CD14-positive monocyte (primary cell): ENCODE results near the gene FIS1. TPM values are rescaled to one million over a fixed set of nuclear protein-coding genes. Genes with fewer than 3 reads are reported as not detected.

Experiments used
- DNase-seq, 3 donors: peaks; one replicate each; pipeline ENCODE4 v3.0.0-alpha.2; 2011 to 2022
- H2AFZ ChIP-seq: 2 replicates; pipeline ENCODE4 v1.6.0; 2012; ENCODE audit warnings: mild to moderate bottlenecking, low read depth, low read length, inconsistent platforms; ENCODE audit not compliant: insufficient read depth, poor library complexity, severe bottlenecking
- H3K27ac ChIP-seq, 2 donors: 1 replicate in 1 of 2; 2 replicates in 1 of 2; pipeline ENCODE4 v1.5.1; 2012 to 2013; ENCODE audit warnings: low read length in 2 of 2, control low read depth in 1 of 2, inconsistent platforms in 1 of 2, low read depth in 1 of 2, mild to moderate bottlenecking in 1 of 2
- H3K27me3 ChIP-seq, 2 donors: one replicate each; pipeline versions ENCODE4 v1.6.0 to v1.6.1; 2011 to 2013; ENCODE audit warnings: low read length in 2 of 2; ENCODE audit not compliant: control insufficient read depth in 2 of 2, insufficient read depth in 2 of 2
- H3K36me3 ChIP-seq, 2 donors: replicated peaks in 1 of 2; 1 replicate in 1 of 2; 2 replicates in 1 of 2; pipeline versions ENCODE4 v1.5.1 to v1.6.1; 2012 to 2013; ENCODE audit warnings: low read length in 2 of 2, control low read depth in 1 of 2, inconsistent platforms in 1 of 2, mild to moderate bottlenecking in 1 of 2; ENCODE audit not compliant: insufficient read depth in 2 of 2, control insufficient read depth in 1 of 2
- H3K4me1 ChIP-seq, 2 donors: 1 replicate in 1 of 2; 2 replicates in 1 of 2; pipeline versions ENCODE4 v1.5.1 to v1.6.1; 2012 to 2013; ENCODE audit warnings: low read length in 2 of 2, control low read depth in 1 of 2, inconsistent platforms in 1 of 2, mild to moderate bottlenecking in 1 of 2, moderate library complexity in 1 of 2; ENCODE audit not compliant: insufficient read depth in 2 of 2, control insufficient read depth in 1 of 2
- H3K4me2 ChIP-seq: replicated peaks from 2 replicates; pipeline ENCODE3; 2012; ENCODE audit warnings: low read length, moderate library complexity, mild to moderate bottlenecking; ENCODE audit not compliant: poor library complexity, severe bottlenecking; ENCODE audit errors: extremely low read depth
- H3K4me3 ChIP-seq, 3 experiments: fragments of 200-600 bp in 1 of 3; sonication (generic) in 1 of 3; replicated peaks in 1 of 3; 1 replicate in 2 of 3; 2 replicates in 1 of 3; pipeline ENCODE4 v1.5.1; 2011 to 2013; ENCODE audit warnings: low read length in 3 of 3, mild to moderate bottlenecking in 3 of 3, control low read depth in 2 of 3, low read depth in 2 of 3, inconsistent platforms in 1 of 3, moderate library complexity in 1 of 3
- H3K79me2 ChIP-seq: 2 replicates; pipeline ENCODE4 v1.6.0; 2012; ENCODE audit warnings: mild to moderate bottlenecking, control low read depth, inconsistent platforms, low read length, moderate library complexity; ENCODE audit not compliant: insufficient read depth
- H3K9ac ChIP-seq: 2 replicates; pipeline ENCODE4 v1.6.0; 2017; ENCODE audit warnings: low read length, mild to moderate bottlenecking; ENCODE audit not compliant: insufficient read depth, poor library complexity, severe bottlenecking
- H3K9me3 ChIP-seq, 2 donors: replicated peaks in 1 of 2; 1 replicate in 1 of 2; 2 replicates in 1 of 2; pipeline versions ENCODE4 v1.5.1 to v1.6.1; 2012 to 2013; ENCODE audit warnings: low read length in 2 of 2, control low read depth in 1 of 2; ENCODE audit not compliant: control insufficient read depth in 1 of 2, insufficient read depth in 1 of 2
- H4K20me1 ChIP-seq: 2 replicates; pipeline ENCODE4 v1.6.0; 2012; ENCODE audit warnings: mild to moderate bottlenecking, low read length, control low read depth, moderate library complexity; ENCODE audit not compliant: insufficient read depth
- H3K27ac Mint-ChIP-seq, 7 donors: one replicate each; pipeline ENCODE4 v1.8.0; 2020; ENCODE audit warnings: mild to moderate bottlenecking in 7 of 7, mixed read lengths in 7 of 7, moderate library complexity in 6 of 7, inconsistent platforms in 2 of 7
- H3K27me3 Mint-ChIP-seq, 3 donors: one replicate each; pipeline ENCODE4 v1.8.0; 2021 to 2022; ENCODE audit warnings: low read depth in 3 of 3, mild to moderate bottlenecking in 3 of 3, mixed read lengths in 3 of 3, moderate library complexity in 3 of 3, inconsistent platforms in 1 of 3
- H3K36me3 Mint-ChIP-seq, 2 donors: one replicate each; pipeline ENCODE4 v1.8.0; 2020; ENCODE audit warnings: mixed read lengths in 2 of 2, inconsistent platforms in 1 of 2, mild to moderate bottlenecking in 1 of 2
- H3K4me1 Mint-ChIP-seq: one replicate; pipeline ENCODE4 v1.8.0; 2020; ENCODE audit warnings: mild to moderate bottlenecking, mixed read lengths
- H3K4me3 Mint-ChIP-seq, 2 donors: one replicate each; pipeline ENCODE4 v1.8.0; 2020; ENCODE audit warnings: mild to moderate bottlenecking in 2 of 2, mixed read lengths in 2 of 2, moderate library complexity in 1 of 2
- H3K9me3 Mint-ChIP-seq, 7 donors: one replicate each; pipeline ENCODE4 v1.8.0; 2020 to 2022; ENCODE audit warnings: mixed read lengths in 7 of 7, mild to moderate bottlenecking in 6 of 7, moderate library complexity in 6 of 7, inconsistent platforms in 2 of 7
- CTCF ChIP-seq: fragments of 200-600 bp; IDR thresholded peaks from one replicate; pipeline ENCODE4 v1.8.0; 2022; ENCODE audit warnings: antibody characterized with exemption, mild to moderate bottlenecking
- WGBS: methylation state at CpG from one replicate; pipeline ENCODE4 v1.1.5; 2013; ENCODE audit warnings: missing lambda C conversion rate; ENCODE audit not compliant: insufficient coverage; 5-methylcytosine and 5-hydroxymethylcytosine counted together
- intact Hi-C, 2 donors: fragments of 100-400 bp; cut with micrococcal nuclease; formaldehyde crosslinking; loops; one replicate each; pipeline versions ENCODE4 v1.15.0 to v1.15.1; 2023
- polyA plus RNA-seq, 3 donors: library from polyadenylated mRNA; depleted of rRNA in 1 of 3; unstranded in 2 of 3; stranded (reverse) in 1 of 3; fragments of 300-500 nt in 2 of 3; fragments of >200 nt in 1 of 3; fragmentation: Illumina TruSeq in 2 of 3; gene quantifications; 1 replicate in 2 of 3; 2 replicates in 1 of 3; pipeline ENCODE4 v1.2.3, GENCODE V29; 2012 to 2021

Gene FIS1
- polyA plus RNA-seq, 3 donors, result 152 to 198 (median 195) TPM

DNA sequence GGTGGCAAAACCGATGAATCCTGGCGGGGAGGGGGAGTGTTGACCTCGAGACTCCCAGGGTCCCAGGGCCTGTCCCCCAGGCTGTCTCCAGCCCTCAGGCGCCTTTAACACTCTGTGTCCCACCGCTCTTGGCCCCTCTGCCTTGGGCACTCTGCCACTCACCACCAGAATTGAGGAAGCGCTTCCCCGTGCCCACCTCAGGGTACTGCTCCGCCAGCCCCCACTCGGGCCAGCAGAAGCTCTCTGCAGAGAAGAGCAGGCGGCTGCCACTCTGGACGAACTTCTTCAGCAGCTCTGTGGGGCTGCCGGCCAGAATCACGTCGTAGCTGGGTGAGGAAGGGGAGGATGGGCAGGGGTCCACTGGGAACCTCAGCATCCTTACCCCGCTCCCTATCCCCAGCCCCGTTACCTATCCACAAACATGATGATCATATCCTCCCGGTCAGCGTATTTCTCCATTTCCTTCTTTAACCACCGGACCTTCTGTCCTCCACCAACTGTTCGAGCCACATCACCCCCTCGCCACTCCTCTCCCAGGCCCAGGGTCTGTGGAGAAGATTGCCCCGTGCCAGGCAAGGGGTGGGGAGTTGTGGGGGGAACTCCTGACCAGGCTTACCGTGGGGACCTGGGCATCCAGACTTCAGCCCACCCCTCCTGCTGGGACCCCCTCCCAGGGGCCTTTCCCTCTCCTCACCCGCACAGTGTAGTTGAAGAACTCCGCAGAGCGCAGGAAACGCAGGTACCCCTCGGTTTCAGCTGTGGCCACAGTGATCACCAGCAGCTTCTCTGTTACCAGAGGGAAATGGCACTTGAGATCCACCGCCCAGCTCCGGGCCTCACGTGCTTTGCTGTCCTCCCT lies 28.7 kb downstream of the FIS1 start:
- Mint-ChIP-seq H3K36me3 (peaks cover 27 to 54% of the 10 kb centered on the region in 2 donors), H3K4me3 (peak overlapping the region; percentile 91 to 94), H3K4me1 (peaks cover 32% of the 10 kb centered on the region), H3K27me3 (no peaks in the 10 kb centered on the region), H3K9me3 (no peaks in the 10 kb centered on the region), H3K27ac (peak overlapping the region; percentile 70 to 92 (median 85))
- peak overlapping the region; percentile 66 to 100 (median 73) for H3K4me3 ChIP-seq
- H3K4me2 ChIP-seq, result peak overlapping the region; percentile 100
- intact Hi-C loops, result loop anchor here in 1 of 2 donors (2.0 kb wide), 1 partner anchor 29 kb away; the partner anchor contains the start of gene FIS1
- H3K27ac ChIP-seq, result peak overlapping the region; percentile 32 to 90
- peaks cover 49% of the 10 kb centered on the region for H3K79me2 ChIP-seq
- no peaks in the 10 kb centered on the region for H3K27me3 ChIP-seq
- peak overlapping the region; percentile 95 for H2AFZ ChIP-seq
- no peak for TF ChIP-seq CTCF
- no peaks in the 10 kb centered on the region for H3K9me3 ChIP-seq
- 43% methylated on average over 18 of the region's 31 CpGs for whole genome bisulfite sequencing
- peak in 2 of 3 donors; percentile 41 for DNase-seq
- H3K4me1 ChIP-seq, result peaks cover 24 to 37% of the 10 kb centered on the region in 2 donors
- peaks cover 30 to 51% of the 10 kb centered on the region in 2 donors for H3K36me3 ChIP-seq
- peak overlapping the region; percentile 74 for H3K9ac ChIP-seq
- peaks cover 14% of the 10 kb centered on the region for H4K20me1 ChIP-seq

DNA sequence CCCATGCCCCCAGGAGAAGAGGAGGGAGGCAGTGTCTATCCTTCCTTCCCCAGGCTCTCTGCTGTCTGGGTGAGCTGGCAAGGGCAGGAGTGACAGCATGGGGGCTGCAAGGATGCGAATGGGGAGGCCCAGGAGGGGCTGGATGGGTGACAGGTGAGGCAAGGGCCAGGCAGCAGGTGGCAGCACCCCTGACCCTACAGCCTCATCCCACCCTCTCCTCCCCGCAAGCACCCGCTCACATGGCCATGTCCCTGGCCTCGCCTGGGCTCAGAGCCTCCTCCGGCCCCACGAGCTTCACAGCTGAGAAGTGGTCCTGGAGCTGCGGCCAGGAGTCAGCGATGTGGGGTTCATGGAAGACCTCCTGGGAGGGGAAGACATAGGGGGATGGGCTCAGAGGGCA lies 32.9 kb downstream of the FIS1 start:
- Histone ChIP-seq H3K36me3 (peaks cover 68 to 84% of the 10 kb centered on the region in 2 donors), H3K27ac (no peak overlapping the region), H3K9me3 (no peaks in the 10 kb centered on the region), H4K20me1 (peaks cover 8% of the 10 kb centered on the region), H3K27me3 (no peaks in the 10 kb centered on the region), H2AFZ (no peak overlapping the region), H3K4me2 (no peak overlapping the region), H3K4me1 (peaks cover 14% of the 10 kb centered on the region in 2 donors), H3K79me2 (peaks cover 13% of the 10 kb centered on the region), H3K9ac (no peak overlapping the region), H3K4me3 (no peak overlapping the region)
- H3K27ac Mint-ChIP-seq, result peak overlapping the region in 1 of 7 donors; percentile 19
- no peaks in the 10 kb centered on the region for H3K27me3 Mint-ChIP-seq
- no peak for TF ChIP-seq CTCF
- 100% methylated on average over 5 of the region's 8 CpGs for WGBS
- H3K4me1 Mint-ChIP-seq, result peaks cover 14% of the 10 kb centered on the region
- H3K9me3 Mint-ChIP-seq, result no peaks in the 10 kb centered on the region
- no peak overlapping the region for H3K4me3 Mint-ChIP-seq
- intact Hi-C loops, result no loop called here
- peaks cover 60 to 88% of the 10 kb centered on the region in 2 donors for H3K36me3 Mint-ChIP-seq
- DNase-seq, result no peak
